Measurements from ENCODE around the gene TJP2.

Gene TJP2

GRCh38 chr9:69234683-69235082, 60.6 kb downstream of the TJP2 start:
- DNase-seq, result no peak

DNA sequence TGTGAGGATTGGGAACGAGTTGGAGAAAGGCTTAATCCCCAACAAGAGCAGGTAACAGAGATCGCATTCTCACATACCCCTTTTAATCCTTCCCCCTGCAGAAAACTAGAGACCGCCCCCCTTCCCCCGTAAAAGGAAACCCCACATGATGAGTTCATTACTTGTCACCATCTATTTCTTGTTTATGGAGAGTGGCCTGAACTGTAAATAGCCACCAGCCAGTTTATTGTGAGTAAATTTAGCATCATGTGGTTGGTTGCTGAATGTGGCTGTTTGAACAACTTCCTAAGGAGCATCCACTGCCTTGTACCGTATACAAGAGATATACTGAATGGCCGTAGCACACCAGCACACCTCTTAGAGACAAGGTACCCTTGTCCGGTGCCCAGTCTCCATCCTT, 62.1 kb downstream of the TJP2 start:
- no peak for DNase-seq

GRCh38 chr9:69237702-69238295, 63.7 kb downstream of the TJP2 start:
- no peak for DNase-seq

- DNase-seq, result no peak
Measured at GRCh38 chr9:69243116-69243515, 69.0 kb downstream of the TJP2 start.

- DNase-seq, result no peak
Measured at GRCh38 chr9:69246629-69247028, 72.6 kb downstream of the TJP2 start.

DNA sequence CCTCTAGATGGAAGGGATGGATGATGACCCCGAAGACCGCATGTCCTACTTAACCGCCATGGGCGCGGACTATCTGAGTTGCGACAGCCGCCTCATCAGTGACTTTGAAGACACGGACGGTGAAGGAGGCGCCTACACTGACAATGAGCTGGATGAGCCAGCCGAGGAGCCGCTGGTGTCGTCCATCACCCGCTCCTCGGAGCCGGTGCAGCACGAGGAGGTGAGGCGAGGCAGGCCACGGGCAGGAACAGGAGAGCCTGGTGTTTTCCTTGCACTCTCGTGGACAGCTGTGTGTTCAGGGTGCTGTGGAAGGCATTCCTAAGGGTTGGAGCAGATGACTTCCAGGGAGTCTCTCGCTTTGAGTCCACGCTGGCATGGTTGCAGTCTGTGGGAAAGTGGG, 73.9 kb downstream of the TJP2 start:
- DNase-seq, result no peak

DNA sequence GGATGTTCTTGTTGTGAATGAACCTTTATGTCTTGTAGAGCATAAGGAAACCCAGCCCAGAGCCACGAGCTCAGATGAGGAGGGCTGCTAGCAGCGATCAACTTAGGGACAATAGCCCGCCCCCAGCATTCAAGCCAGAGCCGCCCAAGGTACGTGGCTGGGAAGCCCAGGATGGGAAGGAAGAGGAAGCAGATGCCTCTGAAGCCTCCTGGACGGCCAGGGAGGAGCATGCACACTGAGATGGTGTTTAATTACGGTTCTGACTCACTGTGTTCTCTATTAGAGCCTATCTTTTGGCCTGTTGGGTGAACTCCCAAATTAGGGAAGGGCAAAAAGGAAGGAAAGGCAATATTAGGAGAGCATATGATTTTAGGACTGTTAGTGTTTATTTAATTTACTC, 75.3 kb downstream of the TJP2 start:
- no peak for DNase-seq

GRCh38 chr9:69250681-69251080, 76.6 kb downstream of the TJP2 start:
- no peak for DNase-seq

DNA sequence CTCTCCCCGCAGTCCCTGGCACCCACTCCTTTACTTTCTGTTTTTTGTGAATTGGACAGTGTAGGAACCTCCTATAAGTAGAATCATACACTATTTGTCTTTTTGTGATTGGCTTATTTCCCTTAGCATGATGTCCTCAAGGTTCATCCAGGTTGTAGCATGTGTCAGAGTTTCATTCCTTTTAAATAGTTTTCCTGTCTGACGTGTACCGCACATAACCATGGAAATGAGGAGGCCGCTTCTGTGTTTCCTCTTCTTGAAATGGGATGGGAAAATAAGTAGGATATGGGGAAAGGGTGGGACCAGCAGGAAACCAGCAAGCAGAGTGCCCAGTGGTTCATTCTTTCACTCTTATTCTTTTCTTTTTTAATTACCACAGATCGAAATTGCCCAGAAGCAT, 78.4 kb downstream of the TJP2 start:
- DNase-seq, result no peak

DNA sequence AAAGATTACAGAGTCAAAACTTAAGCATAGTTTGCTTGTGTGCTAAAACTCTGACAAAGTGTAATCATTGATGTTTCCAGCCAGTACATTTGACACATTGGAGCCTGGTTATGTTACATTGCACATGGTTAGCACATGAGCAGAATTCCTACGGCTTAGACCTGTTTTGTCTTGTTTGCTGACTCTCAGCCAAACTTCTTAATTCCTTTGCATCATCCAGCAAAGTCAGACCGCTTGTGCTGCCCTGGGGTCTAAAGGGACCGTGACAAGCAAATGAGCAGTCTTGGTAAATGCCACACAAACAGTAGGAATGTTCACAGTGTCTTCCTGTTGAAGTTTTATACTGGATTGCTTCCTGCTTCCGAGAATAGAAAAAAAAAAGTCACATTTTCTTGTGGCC, 79.0 kb downstream of the TJP2 start:
- DNase-seq, result peak; percentile 55

- DNase-seq, result no peak
Measured at GRCh38 chr9:69254223-69254622, 80.1 kb downstream of the TJP2 start.

- DNase-seq, result no peak
Measured at GRCh38 chr9:69255591-69255990, 81.5 kb downstream of the TJP2 start.

DNA sequence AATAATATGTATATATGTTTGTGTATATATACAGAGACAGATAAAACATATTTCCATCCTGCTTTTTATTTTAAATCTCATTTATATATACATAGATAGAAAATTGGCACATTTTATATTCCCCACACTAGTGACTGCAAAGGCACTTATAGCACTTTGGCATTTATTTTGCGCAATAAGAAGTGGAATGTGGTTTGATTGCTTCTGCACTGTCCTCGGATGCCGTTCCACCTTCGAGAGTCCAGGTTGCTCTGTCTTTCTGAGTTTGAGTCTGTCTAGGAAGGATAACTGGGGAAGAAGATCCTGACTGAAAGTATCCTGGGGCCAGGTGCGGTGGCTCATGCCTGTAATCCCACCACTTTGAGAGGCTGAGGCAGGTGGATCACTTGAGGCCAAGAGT, 84.5 kb downstream of the TJP2 start:
- DNase-seq, result no peak

DNA sequence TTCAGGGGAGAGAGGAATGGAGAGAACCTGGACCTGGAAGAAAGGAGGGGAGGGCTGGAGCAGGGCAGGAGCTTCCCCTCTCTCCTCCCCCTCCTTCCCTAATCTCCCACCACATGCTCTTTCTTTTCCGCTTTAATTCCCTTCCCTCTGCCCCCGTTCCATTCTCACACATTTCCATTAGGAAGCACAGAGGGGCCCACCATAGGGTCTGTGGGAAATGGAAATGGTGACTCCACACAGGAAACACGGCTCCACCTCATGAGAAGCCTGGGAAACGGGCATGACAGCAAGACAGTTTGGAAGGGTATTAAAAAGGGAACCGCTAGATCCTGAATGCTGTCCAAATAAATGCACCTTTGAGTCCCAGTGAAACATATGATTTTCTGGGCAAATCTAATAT, 86.1 kb downstream of the TJP2 start:
- DNase-seq, result no peak

DNA sequence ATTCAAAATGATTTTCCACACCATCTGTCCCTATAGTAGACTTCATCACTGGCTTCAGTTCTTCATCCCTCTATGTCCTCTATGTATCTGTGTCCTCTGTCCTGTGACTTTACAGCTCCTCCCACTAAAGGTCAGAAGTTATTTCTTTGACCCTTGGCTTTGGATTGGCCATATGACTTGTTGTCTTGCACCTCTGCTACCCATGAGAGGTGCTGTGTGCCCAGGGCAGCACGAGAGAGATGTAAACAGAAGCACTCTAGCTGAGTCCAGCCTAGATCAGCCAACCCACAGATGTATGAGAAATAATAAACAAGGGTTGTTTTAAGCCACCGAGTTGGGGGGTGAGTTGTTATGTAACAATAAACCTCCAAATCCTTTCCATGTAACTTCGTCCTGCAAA, 87.6 kb downstream of the TJP2 start:
- DNase-seq, result no peak

DNA sequence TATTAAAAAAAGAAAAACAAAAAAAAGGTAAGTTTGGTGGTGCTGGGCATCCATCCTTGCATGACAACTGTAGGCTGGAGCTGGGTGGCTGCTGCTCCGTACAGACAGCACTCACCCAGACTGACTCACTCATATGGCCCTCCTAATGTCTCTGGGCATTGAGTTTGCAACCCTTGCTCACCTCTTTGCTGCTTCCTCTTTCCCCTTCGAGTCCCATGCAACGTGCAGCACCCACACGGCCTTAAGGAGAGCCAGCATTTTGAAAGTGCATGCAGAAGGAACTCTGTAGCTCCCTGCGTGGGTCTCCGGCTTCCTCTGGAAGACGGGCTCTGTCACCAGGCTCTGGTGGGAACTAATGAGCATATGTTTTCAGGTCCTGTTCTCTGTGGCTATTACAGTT, 90.4 kb downstream of the TJP2 start:
- DNase-seq, result no peak

DNA sequence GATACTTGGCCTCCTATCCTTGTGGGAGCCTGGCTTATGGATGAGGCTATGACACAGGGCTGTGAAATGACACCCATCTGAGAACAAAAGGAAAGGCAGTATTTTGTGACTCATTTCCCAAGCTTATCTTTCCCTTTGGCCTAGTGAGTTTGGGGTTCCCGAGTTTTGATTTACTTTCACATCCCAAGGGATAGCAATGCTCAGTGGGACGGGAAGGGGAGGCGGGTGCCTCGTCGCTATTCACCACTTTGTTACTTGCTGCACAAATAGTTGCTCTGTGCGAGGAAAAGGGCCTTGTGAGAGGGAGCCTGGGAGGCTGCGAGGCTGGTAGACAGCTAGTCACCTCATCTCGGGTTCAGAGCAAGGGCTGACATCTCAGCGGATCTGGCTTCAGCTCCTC, 91.8 kb downstream of the TJP2 start:
- peak; percentile 18 for DNase-seq

GRCh38 chr9:69272212-69272611, 98.1 kb downstream of the TJP2 start:
- no peak for DNase-seq

DNA sequence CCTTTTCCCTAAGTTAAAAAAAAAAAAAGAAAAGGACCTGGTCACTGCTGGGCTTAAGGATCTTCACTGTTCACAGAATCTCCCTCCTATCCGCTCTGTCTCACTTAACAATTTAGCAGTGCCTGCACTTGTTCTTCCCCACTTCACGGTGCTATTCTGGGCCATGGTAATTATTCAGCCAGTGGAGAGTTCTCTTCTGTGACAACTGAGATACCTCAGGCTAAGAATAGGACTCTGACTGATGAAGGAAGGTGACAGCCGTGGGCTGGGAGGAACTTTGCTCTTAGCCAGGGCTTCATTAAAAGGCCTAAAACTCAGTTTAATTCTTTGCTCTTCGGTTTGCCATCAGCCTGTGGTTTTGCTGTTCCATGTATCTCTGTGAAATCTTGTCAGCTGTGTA, 99.1 kb downstream of the TJP2 start:
- DNase-seq, result no peak

- no peak for DNase-seq
Measured at GRCh38 chr9:69276775-69277174, 102.7 kb downstream of the TJP2 start.

GRCh38 chr9:69279084-69279731, 105.1 kb downstream of the TJP2 start:
- DNase-seq, result no peak

GRCh38 chr9:69279733-69280132, 105.7 kb downstream of the TJP2 start:
- DNase-seq, result no peak

GRCh38 chr9:69283003-69283402, 108.9 kb downstream of the TJP2 start:
- no peak for DNase-seq

- DNase-seq, result no peak
Measured at GRCh38 chr9:69292078-69292477, 118.0 kb downstream of the TJP2 start.

GRCh38 chr9:69293156-69293555, 119.1 kb downstream of the TJP2 start:
- no peak for DNase-seq

All from fibroblast of skin of abdomen (primary cell).